ENCODE data around the gene CRACR2A.
A peak's percentile ranks its signal among the peaks of the same experiment; 100 is the strongest.

CRACR2A gene

GRCh38 chr12:3752741-3753486 lies at the start of gene CRACR2A:
Gene CRACR2A (minus strand): TSS chr12:3753109. CDS start chr12:3696999, 56,110 bp downstream.
- DNase-seq, result peak; percentile 61 to 83 (median 77)

- no peak for DNase-seq
Measured at GRCh38 chr12:3797531-3798048, 44.7 kb upstream of the CRACR2A start.

GRCh38 chr12:3795492-3796133 lies 42.7 kb upstream of the CRACR2A start:
- DNase-seq, result no peak

GRCh38 chr12:3795066-3795465 lies 42.2 kb upstream of the CRACR2A start:
- no peak for DNase-seq

GRCh38 chr12:3792623-3793288 lies 39.8 kb upstream of the CRACR2A start:
- no peak for DNase-seq

- no peak for DNase-seq
Measured at GRCh38 chr12:3791256-3791874, 38.5 kb upstream of the CRACR2A start.

GRCh38 chr12:3790642-3791041 lies 37.7 kb upstream of the CRACR2A start:
- no peak for DNase-seq

GRCh38 chr12:3789838-3790237 lies 36.9 kb upstream of the CRACR2A start:
- no peak for DNase-seq

GRCh38 chr12:3777206-3777809 lies 24.4 kb upstream of the CRACR2A start:
- peak in 2 of 6 experiments; percentile 28 to 49 for DNase-seq

GRCh38 chr12:3775385-3776035 lies 22.6 kb upstream of the CRACR2A start:
- no peak for DNase-seq

- peak in 1 of 6 experiments; percentile 6 for DNase-seq
Measured at GRCh38 chr12:3772380-3772779, 19.5 kb upstream of the CRACR2A start.

- DNase-seq, result no peak
Measured at GRCh38 chr12:3771853-3772252, 18.9 kb upstream of the CRACR2A start.

- no peak for DNase-seq
Measured at GRCh38 chr12:3770891-3771290, 18.0 kb upstream of the CRACR2A start.

GRCh38 chr12:3768911-3769447 lies 16.1 kb upstream of the CRACR2A start:
- DNase-seq, result no peak

- no peak for DNase-seq
Measured at GRCh38 chr12:3761116-3761735, 8.3 kb upstream of the CRACR2A start.

GRCh38 chr12:3759878-3760277 lies 7.0 kb upstream of the CRACR2A start:
- DNase-seq, result no peak

GRCh38 chr12:3757261-3757660 lies 4.4 kb upstream of the CRACR2A start:
- no peak for DNase-seq

GRCh38 chr12:3755898-3756297 lies 3.0 kb upstream of the CRACR2A start:
- DNase-seq, result no peak

- no peak for DNase-seq
Measured at GRCh38 chr12:3753544-3754284, 805 bp upstream of the CRACR2A start.

GRCh38 chr12:3752096-3752709 lies 706 bp downstream of the CRACR2A start:
- DNase-seq, result peak; percentile 23 to 81 (median 62)

All from stimulated activated naive CD4-positive, alpha-beta T cell (primary cell).